ENCODE measurements around the gene EXOC2. TPM values are rescaled to one million over a fixed set of nuclear protein-coding genes. Genes with fewer than 3 reads are reported as not detected.

The EXOC2 gene
- total and polyA plus RNA-seq, 2 of the 13 experiments (the other 11 are each of a cell fraction or from before 2014, with no cell fraction given): 12.6 to 22.9 TPM

DNA sequence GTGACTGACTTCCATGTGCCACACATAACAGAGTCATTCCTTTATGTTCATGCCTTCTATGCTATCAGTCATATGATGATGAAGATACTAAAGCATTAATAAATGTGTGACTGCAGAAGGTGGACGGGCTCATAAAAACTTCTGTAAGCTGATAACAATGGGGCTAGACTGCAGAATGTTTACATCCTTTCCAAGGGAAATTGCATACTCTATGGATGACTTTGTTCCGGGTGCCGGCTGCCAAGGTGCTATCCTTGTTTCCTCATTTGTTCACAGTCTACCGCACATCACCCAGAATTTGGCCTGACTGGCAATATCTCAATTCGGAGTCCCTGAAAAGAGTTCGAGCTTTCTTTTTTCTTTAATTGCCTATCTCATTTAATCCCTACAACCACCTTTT lies 121.0 kb downstream of the EXOC2 start (continued):
- TF ChIP-seq, protein P1, sequence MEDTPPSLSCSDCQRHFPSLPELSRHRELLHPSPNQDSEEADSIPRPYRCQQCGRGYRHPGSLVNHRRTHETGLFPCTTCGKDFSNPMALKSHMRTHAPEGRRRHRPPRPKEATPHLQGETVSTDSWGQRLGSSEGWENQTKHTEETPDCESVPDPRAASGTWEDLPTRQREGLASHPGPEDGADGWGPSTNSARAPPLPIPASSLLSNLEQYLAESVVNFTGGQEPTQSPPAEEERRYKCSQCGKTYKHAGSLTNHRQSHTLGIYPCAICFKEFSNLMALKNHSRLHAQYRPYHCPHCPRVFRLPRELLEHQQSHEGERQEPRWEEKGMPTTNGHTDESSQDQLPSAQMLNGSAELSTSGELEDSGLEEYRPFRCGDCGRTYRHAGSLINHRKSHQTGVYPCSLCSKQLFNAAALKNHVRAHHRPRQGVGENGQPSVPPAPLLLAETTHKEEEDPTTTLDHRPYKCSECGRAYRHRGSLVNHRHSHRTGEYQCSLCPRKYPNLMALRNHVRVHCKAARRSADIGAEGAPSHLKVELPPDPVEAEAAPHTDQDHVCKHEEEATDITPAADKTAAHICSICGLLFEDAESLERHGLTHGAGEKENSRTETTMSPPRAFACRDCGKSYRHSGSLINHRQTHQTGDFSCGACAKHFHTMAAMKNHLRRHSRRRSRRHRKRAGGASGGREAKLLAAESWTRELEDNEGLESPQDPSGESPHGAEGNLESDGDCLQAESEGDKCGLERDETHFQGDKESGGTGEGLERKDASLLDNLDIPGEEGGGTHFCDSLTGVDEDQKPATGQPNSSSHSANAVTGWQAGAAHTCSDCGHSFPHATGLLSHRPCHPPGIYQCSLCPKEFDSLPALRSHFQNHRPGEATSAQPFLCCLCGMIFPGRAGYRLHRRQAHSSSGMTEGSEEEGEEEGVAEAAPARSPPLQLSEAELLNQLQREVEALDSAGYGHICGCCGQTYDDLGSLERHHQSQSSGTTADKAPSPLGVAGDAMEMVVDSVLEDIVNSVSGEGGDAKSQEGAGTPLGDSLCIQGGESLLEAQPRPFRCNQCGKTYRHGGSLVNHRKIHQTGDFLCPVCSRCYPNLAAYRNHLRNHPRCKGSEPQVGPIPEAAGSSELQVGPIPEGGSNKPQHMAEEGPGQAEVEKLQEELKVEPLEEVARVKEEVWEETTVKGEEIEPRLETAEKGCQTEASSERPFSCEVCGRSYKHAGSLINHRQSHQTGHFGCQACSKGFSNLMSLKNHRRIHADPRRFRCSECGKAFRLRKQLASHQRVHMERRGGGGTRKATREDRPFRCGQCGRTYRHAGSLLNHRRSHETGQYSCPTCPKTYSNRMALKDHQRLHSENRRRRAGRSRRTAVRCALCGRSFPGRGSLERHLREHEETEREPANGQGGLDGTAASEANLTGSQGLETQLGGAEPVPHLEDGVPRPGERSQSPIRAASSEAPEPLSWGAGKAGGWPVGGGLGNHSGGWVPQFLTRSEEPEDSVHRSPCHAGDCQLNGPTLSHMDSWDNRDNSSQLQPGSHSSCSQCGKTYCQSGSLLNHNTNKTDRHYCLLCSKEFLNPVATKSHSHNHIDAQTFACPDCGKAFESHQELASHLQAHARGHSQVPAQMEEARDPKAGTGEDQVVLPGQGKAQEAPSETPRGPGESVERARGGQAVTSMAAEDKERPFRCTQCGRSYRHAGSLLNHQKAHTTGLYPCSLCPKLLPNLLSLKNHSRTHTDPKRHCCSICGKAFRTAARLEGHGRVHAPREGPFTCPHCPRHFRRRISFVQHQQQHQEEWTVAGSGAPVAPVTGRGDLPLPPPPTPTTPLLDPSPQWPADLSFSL (CRISPR knock-in tag; IDR thresholded peaks at IDR 0.05): no peak
- TF ChIP-seq SNAPC2 (CRISPR knock-in tag; IDR thresholded peaks at IDR 0.05): no peak
- TF ChIP-seq, protein P2, sequence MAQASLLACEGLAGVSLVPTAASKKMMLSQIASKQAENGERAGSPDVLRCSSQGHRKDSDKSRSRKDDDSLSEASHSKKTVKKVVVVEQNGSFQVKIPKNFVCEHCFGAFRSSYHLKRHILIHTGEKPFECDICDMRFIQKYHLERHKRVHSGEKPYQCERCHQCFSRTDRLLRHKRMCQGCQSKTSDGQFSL (CRISPR knock-in tag; IDR thresholded peaks at IDR 0.05): no peak
- TF ChIP-seq ZNF329 (CRISPR knock-in tag; IDR thresholded peaks at IDR 0.05; ENCODE audit: low read depth): no peak
- TF ChIP-seq, protein P3, sequence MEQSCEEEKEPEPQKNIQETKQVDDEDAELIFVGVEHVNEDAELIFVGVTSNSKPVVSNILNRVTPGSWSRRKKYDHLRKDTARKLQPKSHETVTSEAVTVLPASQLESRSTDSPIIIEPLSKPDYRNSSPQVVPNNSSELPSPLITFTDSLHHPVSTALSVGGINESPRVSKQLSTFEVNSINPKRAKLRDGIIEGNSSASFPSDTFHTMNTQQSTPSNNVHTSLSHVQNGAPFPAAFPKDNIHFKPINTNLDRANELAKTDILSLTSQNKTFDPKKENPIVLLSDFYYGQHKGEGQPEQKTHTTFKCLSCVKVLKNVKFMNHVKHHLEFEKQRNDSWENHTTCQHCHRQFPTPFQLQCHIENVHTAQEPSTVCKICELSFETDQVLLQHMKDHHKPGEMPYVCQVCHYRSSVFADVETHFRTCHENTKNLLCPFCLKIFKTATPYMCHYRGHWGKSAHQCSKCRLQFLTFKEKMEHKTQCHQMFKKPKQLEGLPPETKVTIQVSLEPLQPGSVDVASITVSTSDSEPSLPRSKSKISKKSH (CRISPR knock-in tag; IDR thresholded peaks at IDR 0.05; ENCODE audit: borderline replicate concordance): no peak
- no peak for TF ChIP-seq IRX3 (CRISPR knock-in tag; IDR thresholded peaks at IDR 0.05; ENCODE audit: borderline replicate concordance, low read depth)

Measured in HepG2 (cell line).